Measurements from ENCODE around the gene CYP27B1.

The CYP27B1 gene

DNA sequence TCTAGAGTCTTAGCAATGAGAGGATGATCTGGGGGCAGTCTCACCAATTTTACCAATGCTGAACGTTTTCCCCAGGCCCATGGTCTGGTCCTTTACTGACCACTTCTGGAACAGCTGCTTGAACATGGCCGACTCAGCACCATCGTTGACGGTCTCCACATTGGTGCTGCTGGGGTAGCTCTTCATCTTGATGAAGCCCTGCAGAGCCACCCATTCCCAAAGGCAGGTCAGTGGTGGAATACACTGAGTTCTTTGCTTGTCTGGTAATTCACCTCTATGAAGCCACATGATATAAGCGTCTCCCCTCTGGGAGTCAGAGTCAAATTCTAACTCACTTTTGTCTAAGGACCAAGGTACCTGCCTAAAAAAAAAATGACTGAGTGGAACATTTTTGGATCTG lies 41.5 kb upstream of the CYP27B1 start:
- TF ChIP-seq POLR2AphosphoS5 (IDR thresholded peaks at IDR 0.05; ENCODE audit: low read depth, low read length): no peak
- TF ChIP-seq POLR2A (IDR thresholded peaks at IDR 0.05; ENCODE audit: low read depth, low read length): no peak
- TF ChIP-seq TAF1 (IDR thresholded peaks at IDR 0.05; ENCODE audit: borderline replicate concordance, low read depth, low read length): no peak
- no peak for DNase-seq (ENCODE audit: insufficient read length)
- FAIRE-seq: no peak

DNA sequence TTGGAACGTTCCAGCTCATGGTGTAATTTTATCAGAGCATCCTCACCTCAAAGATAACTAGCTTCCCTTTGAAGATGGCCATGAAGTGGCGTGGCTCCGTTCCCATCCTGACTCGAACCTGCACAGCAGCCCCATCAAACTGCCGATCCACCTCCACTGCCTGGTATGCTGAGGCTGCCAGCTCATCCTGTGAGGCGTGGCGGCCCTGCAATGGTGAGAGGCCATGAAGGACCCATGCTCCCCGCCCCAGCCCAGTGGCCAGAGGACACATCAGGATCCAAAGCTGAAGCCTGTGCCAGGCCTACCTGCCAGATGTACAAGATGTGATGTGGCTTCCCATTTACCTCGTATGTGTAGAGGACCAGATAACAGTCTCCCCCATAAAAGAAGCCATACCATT lies 40.4 kb upstream of the CYP27B1 start:
- TF ChIP-seq POLR2AphosphoS5 (IDR thresholded peaks at IDR 0.05; ENCODE audit: low read depth, low read length) (no peak), POLR2A (IDR thresholded peaks at IDR 0.05; ENCODE audit: low read depth, low read length) (no peak), TAF1 (IDR thresholded peaks at IDR 0.05; ENCODE audit: borderline replicate concordance, low read depth, low read length) (no peak)
- DNase-seq (ENCODE audit: insufficient read length): no peak
- FAIRE-seq: no peak

DNA sequence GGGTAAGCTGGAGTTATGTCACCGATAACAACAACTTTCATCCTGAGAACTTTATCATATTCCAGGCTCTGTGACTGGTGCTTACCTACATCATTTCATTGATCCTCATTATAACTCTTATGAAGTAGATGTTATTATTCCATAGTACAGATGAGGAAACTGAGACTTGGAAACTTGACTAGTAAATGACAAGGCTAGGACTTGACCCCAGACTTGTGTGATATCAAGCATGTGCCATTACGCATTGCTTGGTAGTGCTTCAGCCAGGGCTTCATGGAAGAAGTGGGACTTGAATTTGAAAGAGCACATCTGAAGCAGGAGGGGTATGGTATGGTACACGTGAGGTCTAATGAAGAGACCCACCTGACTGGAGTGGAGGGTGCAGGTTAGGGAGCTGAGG lies 39.8 kb upstream of the CYP27B1 start:
- FAIRE-seq: no peak
- TF ChIP-seq POLR2A (IDR thresholded peaks at IDR 0.05; ENCODE audit: low read depth, low read length) (no peak), TAF1 (IDR thresholded peaks at IDR 0.05; ENCODE audit: borderline replicate concordance, low read depth, low read length) (no peak)

DNA sequence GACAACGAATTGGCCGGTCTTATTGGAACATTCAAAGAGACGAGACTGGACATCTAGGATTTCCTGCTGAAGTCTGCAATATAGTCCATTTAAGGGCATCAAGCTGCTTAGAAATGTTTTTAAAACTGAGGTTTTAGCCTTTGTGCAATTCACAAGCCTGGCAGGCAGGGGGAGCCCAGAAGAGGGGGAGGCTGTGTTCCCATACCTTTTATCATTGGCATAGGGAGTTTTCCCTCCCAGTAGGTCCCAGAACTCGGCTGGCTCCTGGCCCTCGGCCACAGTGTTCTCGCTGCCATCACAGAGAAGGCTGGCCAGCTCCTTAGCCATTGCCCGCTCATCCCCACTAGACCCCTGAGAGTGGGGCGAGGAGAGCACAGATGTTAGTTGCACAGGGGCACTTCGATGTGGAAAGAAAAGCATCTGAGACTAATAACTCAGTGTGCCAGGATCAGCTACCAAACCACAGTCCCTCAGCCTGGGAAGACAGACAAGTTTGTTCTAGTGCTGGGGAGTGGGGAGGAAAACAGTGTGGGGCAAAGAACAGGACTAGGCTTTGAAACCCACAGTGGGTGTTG lies 36.5 kb upstream of the CYP27B1 start:
- DNase-seq (ENCODE audit: insufficient read length) (no peak), FAIRE-seq (peak; percentile 48)
- TF ChIP-seq POLR2AphosphoS5 (IDR thresholded peaks at IDR 0.05; ENCODE audit: low read depth, low read length): no peak
- no peak for TF ChIP-seq POLR2A (IDR thresholded peaks at IDR 0.05; ENCODE audit: low read depth, low read length)
- TF ChIP-seq TAF1 (IDR thresholded peaks at IDR 0.05; ENCODE audit: borderline replicate concordance, low read depth, low read length): no peak

More for the DNA sequence above, 39.8 kb upstream of the CYP27B1 start:
- DNase-seq (ENCODE audit: insufficient read length): no peak

DNA sequence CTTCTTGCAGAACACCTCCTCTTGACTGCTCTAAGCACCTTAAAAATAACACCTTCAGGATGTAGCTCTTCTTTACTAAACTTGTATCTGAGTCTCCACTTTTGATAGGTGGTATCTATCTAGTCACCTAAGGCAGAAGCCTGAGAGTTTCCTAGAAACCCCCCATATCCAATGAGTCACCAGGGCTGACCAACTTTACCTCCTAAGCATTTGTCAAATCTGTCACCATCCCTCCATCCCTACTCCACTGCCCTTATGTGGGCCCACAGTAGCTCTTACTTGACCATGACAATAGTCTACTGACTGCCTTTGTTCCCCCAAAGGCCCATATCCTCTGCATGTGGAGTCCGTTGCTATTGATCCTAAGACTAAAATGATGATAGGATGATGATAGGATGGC lies 35.7 kb upstream of the CYP27B1 start:
- DNase-seq (ENCODE audit: insufficient read length): no peak
- TF ChIP-seq TAF1 (IDR thresholded peaks at IDR 0.05; ENCODE audit: borderline replicate concordance, low read depth, low read length) (no peak), POLR2A (IDR thresholded peaks at IDR 0.05; ENCODE audit: low read depth, low read length) (no peak), POLR2AphosphoS5 (IDR thresholded peaks at IDR 0.05; ENCODE audit: low read depth, low read length) (no peak)
- no peak for FAIRE-seq

DNA sequence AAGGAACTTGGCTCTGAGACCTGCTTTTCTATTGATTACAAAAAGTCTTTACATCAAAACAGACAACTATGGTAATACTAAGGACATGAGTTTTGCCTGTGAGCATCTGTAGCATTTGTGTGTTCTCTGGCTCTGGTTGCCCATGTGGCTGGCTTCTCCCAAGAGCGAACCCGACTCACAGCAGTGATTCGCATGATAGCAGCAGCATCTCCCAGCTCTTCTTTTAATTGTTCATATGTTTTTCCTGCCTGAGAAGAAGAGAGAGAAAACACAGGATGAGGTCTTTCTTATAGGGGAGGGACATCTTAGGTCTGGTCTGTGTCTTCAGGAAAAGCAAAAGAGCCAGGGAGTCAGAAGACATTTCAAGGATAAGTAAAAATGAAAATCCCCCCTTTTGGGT lies 34.1 kb upstream of the CYP27B1 start:
- TF ChIP-seq POLR2AphosphoS5 (IDR thresholded peaks at IDR 0.05; ENCODE audit: low read depth, low read length) (no peak), POLR2A (IDR thresholded peaks at IDR 0.05; ENCODE audit: low read depth, low read length) (no peak)
- DNase-seq (ENCODE audit: insufficient read length) (no peak), FAIRE-seq (no peak)

DNA sequence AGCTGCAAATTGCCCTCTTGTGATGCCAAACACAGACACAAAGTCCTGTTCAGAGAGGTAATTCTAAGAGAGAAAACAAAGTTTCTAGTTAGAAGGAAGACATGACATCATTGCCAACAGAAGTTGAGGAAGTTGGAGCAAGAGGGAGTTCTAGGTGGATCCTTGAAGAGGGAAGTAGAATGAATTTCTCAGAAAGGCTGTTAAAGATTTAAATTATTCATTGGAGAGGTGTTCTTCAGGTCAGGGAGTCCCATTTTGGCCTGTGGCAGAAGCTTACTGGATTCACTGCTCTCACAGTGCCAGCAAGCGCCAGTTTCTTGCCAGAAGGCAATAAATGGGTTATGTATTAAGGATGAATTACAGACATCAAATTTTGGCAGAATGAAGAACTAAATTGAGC lies 31.1 kb upstream of the CYP27B1 start:
- FAIRE-seq (no peak), DNase-seq (ENCODE audit: insufficient read length) (no peak)
- TF ChIP-seq POLR2A (IDR thresholded peaks at IDR 0.05; ENCODE audit: low read depth, low read length): no peak
- no peak for TF ChIP-seq TAF1 (IDR thresholded peaks at IDR 0.05; ENCODE audit: borderline replicate concordance, low read depth, low read length)
- no peak for TF ChIP-seq POLR2AphosphoS5 (IDR thresholded peaks at IDR 0.05; ENCODE audit: low read depth, low read length)

DNA sequence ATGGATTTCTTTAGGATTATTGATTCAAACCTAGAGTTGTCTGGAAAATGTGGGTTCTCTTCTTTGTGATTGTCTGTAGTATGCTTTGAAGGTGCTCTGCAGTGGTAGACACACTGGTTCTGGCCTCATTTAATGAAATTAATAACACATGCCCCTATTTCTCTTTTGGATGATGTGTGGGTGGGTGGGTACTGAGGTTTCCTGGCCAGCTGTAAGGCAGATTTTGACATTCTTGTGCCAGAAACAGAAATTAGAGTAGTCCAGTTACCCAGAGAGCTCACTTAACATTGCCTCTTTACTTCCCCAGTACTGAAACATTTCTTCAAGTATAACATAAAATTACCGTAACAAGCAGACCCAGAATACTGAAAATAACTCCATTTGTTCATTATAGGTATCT lies 30.1 kb upstream of the CYP27B1 start:
- FAIRE-seq (no peak), DNase-seq (ENCODE audit: insufficient read length) (no peak)
- no peak for TF ChIP-seq POLR2A (IDR thresholded peaks at IDR 0.05; ENCODE audit: low read depth, low read length)
- no peak for TF ChIP-seq POLR2AphosphoS5 (IDR thresholded peaks at IDR 0.05; ENCODE audit: low read depth, low read length)
- no peak for TF ChIP-seq TAF1 (IDR thresholded peaks at IDR 0.05; ENCODE audit: borderline replicate concordance, low read depth, low read length)

DNA sequence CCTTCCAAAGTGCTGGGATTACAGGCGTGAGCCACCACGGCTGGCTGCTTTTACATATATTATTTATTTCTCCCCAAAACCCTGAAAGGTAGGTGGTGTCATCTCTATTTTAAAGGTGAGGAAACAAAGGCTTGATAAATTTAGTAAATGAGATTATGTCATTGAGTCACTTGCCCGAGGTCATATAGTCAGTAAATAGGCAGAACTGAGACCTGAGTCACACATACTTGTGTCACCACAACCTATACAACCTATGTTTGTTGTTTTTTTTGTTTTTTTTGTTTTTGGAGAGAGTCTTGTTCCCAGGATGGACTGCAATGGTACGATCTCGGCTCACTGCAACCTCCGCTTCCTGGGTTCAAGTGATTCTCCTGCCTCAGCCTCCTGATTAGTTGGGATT lies 28.5 kb upstream of the CYP27B1 start:
- DNase-seq (ENCODE audit: insufficient read length): no peak
- TF ChIP-seq POLR2AphosphoS5 (IDR thresholded peaks at IDR 0.05; ENCODE audit: low read depth, low read length) (no peak), POLR2A (IDR thresholded peaks at IDR 0.05; ENCODE audit: low read depth, low read length) (no peak), TAF1 (IDR thresholded peaks at IDR 0.05; ENCODE audit: borderline replicate concordance, low read depth, low read length) (no peak)
- no peak for FAIRE-seq

DNA sequence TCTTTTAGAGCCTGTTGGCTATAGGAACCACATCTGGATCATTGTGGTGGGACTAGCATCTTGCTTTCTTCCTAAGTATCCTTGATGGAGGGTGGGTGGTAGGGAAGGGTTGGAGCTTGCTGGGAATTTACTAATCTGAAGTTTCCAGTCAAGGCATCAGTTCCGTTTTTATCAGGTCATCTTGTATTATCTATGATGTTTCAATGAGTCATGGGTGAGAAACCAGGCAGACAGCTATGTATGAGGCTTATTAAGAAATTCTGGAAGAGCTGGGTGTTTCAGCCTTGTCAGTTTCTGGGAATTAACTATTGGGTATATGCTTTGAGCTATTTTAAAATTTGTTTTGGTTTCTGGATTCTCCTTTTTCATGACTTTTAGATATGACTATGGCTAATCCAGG lies 27.0 kb upstream of the CYP27B1 start:
- TF ChIP-seq POLR2A (IDR thresholded peaks at IDR 0.05; ENCODE audit: low read depth, low read length): no peak
- no peak for TF ChIP-seq TAF1 (IDR thresholded peaks at IDR 0.05; ENCODE audit: borderline replicate concordance, low read depth, low read length)
- TF ChIP-seq POLR2AphosphoS5 (IDR thresholded peaks at IDR 0.05; ENCODE audit: low read depth, low read length): no peak
- FAIRE-seq (no peak), DNase-seq (ENCODE audit: insufficient read length) (no peak)

DNA sequence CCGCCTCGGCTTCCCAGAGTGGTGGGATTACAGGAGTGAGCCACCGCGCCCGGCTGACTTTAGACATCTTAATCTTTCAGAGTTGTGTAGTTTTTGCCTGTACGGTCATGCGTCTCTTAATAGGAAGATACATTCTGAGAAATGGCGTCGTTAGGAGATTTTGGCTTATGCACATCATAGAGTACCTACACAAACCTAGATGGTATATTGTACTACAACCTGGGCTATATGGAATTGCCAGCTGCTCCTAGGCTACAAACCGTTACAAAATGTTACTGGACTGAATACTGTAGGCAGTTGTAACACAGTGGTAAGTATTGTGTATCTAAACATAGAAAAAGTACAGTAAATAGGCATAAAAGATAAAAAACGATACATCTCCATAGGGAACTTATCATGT lies 17.0 kb upstream of the CYP27B1 start:
- DNase-seq (ENCODE audit: insufficient read length): no peak
- TF ChIP-seq POLR2A (IDR thresholded peaks at IDR 0.05; ENCODE audit: low read depth, low read length): no peak
- no peak for TF ChIP-seq TAF1 (IDR thresholded peaks at IDR 0.05; ENCODE audit: borderline replicate concordance, low read depth, low read length)
- TF ChIP-seq POLR2AphosphoS5 (IDR thresholded peaks at IDR 0.05; ENCODE audit: low read depth, low read length): no peak
- no peak for FAIRE-seq

DNA sequence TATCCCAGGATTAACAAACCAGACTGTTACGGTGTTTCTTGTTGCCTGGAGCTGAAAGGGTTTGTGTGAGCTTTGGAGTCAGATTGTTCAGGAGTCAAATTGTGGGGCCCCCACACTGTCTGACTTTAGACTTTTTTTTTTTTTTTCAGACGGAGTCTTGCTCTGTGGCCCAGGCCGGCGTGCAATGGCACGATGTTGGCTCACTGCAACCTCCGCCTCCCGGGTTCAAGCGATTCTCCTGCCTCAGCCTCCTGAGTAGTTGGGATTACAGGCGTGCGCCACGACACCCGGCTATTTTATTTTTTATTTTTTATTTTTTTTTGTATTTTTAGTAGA lies 16.6 kb upstream of the CYP27B1 start:
- TF ChIP-seq TAF1 (IDR thresholded peaks at IDR 0.05; ENCODE audit: borderline replicate concordance, low read depth, low read length) (no peak), POLR2A (IDR thresholded peaks at IDR 0.05; ENCODE audit: low read depth, low read length) (no peak), POLR2AphosphoS5 (IDR thresholded peaks at IDR 0.05; ENCODE audit: low read depth, low read length) (no peak)
- FAIRE-seq: no peak
- DNase-seq (ENCODE audit: insufficient read length): no peak
